ENCODE data around the gene C1orf35. TPM values are rescaled to one million over a fixed set of nuclear protein-coding genes. Genes with fewer than 3 reads are reported as not detected.

C1orf35 gene
- total RNA-seq, 2 donors from 2014 or later: 4.5 to 4.9 TPM

DNA sequence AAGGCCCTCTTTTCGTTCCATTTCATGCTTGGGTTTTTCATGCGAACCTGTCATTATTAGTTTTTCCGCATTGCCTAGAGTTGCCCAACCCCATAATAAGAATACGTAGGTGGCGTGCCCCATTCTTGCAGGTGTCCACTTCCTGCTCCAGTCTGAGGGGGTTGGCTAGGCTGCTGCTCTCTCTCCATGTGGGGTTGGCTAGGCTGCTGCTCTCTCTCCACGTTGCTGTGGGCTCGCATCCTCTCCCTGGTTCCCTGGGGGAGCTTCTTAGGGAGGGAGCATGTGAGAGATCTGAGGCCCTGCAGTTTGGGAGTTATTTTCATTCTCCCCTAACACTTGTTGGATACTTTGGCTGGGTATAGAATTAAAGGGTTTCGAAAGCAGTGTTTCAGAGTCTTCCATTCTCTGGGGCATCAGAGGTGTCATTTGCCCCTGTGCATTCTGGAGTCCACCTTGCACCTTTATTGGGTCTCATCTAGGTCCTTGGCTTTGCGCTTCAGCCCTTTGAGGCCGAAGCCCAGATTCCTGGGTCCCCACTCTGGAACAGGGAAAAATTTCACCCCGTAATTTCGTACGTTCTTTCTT lies 8.6 kb downstream of the C1orf35 start:
- Histone ChIP-seq H3K36me3 (peaks cover 30% of the 10 kb centered on the region), H3K27ac (no peak overlapping the region), H3K4me3 (no peak overlapping the region), H3K27me3 (no peaks in the 10 kb centered on the region), H3K4me1 (peaks cover 0 to 65% of the 10 kb centered on the region in 2 donors), H3K9me3 (peaks cover 0 to 14% of the 10 kb centered on the region in 2 donors)
- TF ChIP-seq, protein P1, sequence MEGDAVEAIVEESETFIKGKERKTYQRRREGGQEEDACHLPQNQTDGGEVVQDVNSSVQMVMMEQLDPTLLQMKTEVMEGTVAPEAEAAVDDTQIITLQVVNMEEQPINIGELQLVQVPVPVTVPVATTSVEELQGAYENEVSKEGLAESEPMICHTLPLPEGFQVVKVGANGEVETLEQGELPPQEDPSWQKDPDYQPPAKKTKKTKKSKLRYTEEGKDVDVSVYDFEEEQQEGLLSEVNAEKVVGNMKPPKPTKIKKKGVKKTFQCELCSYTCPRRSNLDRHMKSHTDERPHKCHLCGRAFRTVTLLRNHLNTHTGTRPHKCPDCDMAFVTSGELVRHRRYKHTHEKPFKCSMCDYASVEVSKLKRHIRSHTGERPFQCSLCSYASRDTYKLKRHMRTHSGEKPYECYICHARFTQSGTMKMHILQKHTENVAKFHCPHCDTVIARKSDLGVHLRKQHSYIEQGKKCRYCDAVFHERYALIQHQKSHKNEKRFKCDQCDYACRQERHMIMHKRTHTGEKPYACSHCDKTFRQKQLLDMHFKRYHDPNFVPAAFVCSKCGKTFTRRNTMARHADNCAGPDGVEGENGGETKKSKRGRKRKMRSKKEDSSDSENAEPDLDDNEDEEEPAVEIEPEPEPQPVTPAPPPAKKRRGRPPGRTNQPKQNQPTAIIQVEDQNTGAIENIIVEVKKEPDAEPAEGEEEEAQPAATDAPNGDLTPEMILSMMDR (IDR thresholded peaks at IDR 0.05): no peak
- no peak for DNase-seq (ENCODE audit: low spot score)

DNA sequence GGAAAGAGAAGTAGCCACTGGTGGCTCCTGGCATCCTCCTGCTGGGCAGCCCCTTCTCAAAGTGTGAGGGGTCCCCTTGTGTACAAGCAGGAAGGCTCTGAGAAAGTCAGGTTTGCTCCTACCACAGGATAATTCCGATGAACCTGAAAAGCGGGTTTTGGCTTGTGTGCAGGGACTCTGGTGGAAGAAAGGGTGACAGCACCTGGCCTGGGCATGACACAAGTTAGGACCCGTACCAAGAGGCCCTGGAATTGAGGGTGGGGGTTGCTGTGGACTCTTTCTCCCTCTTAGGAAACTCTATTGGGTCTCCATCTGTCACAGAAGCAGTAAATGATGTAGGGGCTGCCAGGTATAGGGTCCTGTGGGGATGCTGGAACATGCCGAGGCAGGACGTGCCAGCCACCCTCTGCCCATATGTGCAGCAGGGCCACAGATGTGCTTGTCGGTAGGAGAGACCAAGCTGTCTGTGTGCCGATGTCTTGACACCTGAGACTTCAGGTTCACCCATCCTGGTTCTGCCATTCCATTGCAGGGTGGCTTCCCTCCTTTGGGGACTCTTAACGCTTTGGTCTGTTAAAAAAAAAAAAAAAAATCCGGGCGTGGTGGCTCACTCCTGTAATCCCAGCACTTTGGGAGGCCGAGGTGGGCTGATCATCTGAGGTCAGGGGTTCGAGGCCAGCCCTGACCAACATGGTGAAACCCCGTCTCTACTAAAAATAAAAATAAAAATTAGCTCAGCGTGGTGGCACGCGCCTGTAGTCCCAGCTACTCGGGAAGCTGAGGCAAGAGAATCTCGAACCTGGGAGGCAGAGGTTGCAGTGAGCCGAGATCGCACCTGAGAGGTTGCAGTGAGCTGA lies 9.8 kb downstream of the C1orf35 start:
- peaks cover 22% of the 10 kb centered on the region for H3K36me3 ChIP-seq
- peaks cover 0 to 77% of the 10 kb centered on the region in 2 donors for H3K4me1 ChIP-seq
- H3K27ac ChIP-seq: no peak overlapping the region
- H3K27me3 ChIP-seq: no peaks in the 10 kb centered on the region
- peaks cover 0 to 14% of the 10 kb centered on the region in 2 donors for H3K9me3 ChIP-seq
- TF ChIP-seq, protein P1 (IDR thresholded peaks at IDR 0.05): no peak
- DNase-seq (ENCODE audit: low spot score): no peak
- no peak overlapping the region for H3K4me3 ChIP-seq

DNA sequence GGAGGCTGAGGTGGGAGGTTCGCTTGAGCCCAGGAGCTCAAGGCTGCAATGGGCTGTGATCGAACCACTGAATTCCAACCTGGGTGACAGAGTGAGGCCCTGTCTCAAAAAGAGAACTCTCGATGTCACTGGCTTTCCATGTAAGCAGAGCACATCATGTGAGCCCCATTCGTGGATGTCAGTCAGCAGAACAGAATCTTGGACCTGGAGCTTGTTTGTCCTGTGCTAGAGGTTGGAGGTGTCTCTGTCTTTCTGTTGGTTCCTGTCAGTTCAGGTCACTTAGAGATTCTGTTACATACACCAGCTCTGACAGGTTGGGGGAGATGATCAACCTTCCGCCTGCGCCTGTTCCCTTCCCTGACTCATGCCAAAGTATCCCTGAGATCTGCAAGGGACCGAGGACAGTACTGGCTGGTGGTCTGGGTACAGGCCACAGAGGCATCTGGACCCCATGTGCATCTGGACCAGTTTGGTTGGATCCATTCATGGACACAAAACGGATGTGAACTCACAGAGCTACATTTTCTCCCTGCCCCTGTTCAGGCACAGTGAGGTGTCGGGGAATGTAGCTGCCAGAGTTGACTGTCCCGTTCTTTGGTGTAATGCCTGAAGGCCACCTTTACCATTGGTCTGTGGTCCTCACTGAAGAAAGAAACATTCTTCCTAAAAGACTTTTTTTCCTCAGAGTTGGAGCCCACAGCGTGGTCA lies 10.6 kb downstream of the C1orf35 start:
- no peak for DNase-seq (ENCODE audit: low spot score)
- H3K4me1 ChIP-seq: peaks cover 0 to 77% of the 10 kb centered on the region in 2 donors
- no peak overlapping the region for H3K27ac ChIP-seq
- TF ChIP-seq, protein P1 (IDR thresholded peaks at IDR 0.05): no peak
- peaks cover 14% of the 10 kb centered on the region for H3K36me3 ChIP-seq
- H3K4me3 ChIP-seq: no peak overlapping the region
- no peaks in the 10 kb centered on the region for H3K27me3 ChIP-seq
- peaks cover 0 to 14% of the 10 kb centered on the region in 2 donors for H3K9me3 ChIP-seq

DNA sequence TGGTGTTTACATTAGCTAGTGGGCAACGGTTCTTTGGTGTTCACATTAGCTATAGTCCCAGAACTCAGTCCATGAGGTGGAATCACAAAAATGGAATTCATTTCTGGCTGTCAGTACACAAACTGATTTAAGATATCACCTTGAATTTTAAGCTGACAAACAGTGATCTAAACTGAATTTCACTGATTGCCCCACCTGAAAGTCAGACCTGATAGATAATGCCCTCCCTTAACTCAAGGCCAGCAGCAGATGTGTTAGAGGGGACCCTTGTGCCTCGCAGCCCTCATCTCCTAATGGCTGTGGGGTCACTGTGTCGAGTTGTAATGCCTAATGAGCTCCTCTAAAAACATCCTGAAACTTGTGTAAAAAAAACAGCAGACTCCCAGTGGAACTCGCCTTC lies 12.0 kb downstream of the C1orf35 start:
- Histone ChIP-seq H3K9me3 (peaks cover 0 to 14% of the 10 kb centered on the region in 2 donors), H3K4me3 (no peak overlapping the region), H3K36me3 (peaks cover 5% of the 10 kb centered on the region), H3K27me3 (no peaks in the 10 kb centered on the region), H3K4me1 (peaks cover 0 to 82% of the 10 kb centered on the region in 2 donors), H3K27ac (no peak overlapping the region)
- TF ChIP-seq, protein P1 (IDR thresholded peaks at IDR 0.05): no peak
- no peak for DNase-seq (ENCODE audit: low spot score)

DNA sequence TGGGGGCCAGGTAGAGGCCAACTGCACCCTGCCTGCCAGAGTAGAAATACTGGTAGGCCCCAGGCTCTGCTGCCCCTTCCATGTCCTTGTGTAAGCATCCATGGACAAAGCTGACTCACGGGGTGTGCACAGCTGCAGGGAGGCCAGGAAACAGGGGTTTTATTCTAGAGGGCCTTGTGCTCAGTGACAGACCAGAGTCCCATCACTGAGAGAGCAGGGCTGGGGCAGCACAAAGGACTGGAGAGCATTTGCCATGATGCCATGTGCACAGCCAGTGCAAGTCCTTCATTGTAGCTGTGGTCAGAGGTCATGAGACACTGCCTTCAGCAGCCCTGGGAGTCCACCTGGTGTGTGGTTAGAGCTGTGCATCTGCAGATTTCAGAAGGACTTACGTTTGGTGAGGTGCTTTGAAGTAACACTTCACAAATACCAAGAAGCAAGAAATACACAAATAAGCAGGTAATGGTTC lies 12.5 kb downstream of the C1orf35 start:
- no peak for DNase-seq (ENCODE audit: low spot score)
- Histone ChIP-seq H3K4me1 (peaks cover 0 to 83% of the 10 kb centered on the region in 2 donors), H3K4me3 (no peak overlapping the region)

More for the DNA sequence above, 12.5 kb downstream of the C1orf35 start:
- H3K27ac ChIP-seq: peak overlapping the region in 1 of 2 donors; percentile 22
- TF ChIP-seq, protein P1 (IDR thresholded peaks at IDR 0.05): no peak
- peaks cover 5% of the 10 kb centered on the region for H3K36me3 ChIP-seq
- H3K9me3 ChIP-seq: peaks cover 0 to 14% of the 10 kb centered on the region in 2 donors
- H3K27me3 ChIP-seq: no peaks in the 10 kb centered on the region
